HCT116 (cell line): Measurements from ENCODE around the gene TMEM52B. TPM values are rescaled to one million over a fixed set of nuclear protein-coding genes. Genes with fewer than 3 reads are reported as not detected.
"Not testable (repeated sequence)": the region's sequence is repeated elsewhere in the genome, so short reads cannot be mapped to it uniquely, and the experiment has no call there.

Source experiments
- ATAC-seq: fragments of 200-7000 bp; cut with Tn5 transposase; 2 replicates; pipeline ENCODE4 v1.9.1; 2020; ENCODE audit warnings: mild to moderate bottlenecking, moderate library complexity
- BruUV-seq: library from RNA; stranded (reverse); fragments of 400-500 nt; replicated peaks from 2 replicates; lab custom pipeline; 2021; lab: Mats Ljungman, UMichigan
- CTCF ChIA-PET: fragments of 300-600 bp; sonication (Branson Sonifier 250); formaldehyde crosslinking; loops from one replicate; lab custom pipeline; 2021; ENCODE audit warnings: antibody characterized with exemption; lab: Charles Lee
- POLR2A ChIA-PET: fragments of 300-600, 350-600 bp; sonication (Branson Sonifier 250); formaldehyde crosslinking; loops from one replicate; lab custom pipeline; 2021; ENCODE audit warnings: antibody characterized with exemption; lab: Charles Lee
- RAD21 ChIA-PET, 2 experiments: fragments of 300-600 bp; sonication (Branson Sonifier 250); formaldehyde crosslinking; loops; one replicate each; lab custom pipeline; 2023; ENCODE audit warnings: low total read pairs in 2 of 2; ENCODE audit not compliant: uncharacterized antibody in 2 of 2, unreplicated experiment in 2 of 2, low non-redundant PET in 1 of 2; lab: Charles Lee
- DNase-seq: peaks from one replicate; pipeline ENCODE4 v3.0.0-alpha.2; 2010; ENCODE audit warnings: low read depth, low spot score
- H2AFZ ChIP-seq: fragments of 200-600 bp; shearing (Covaris generic), sonication (generic); 2 replicates; pipeline ENCODE4 v1.6.1; 2017; ENCODE audit warnings: low read depth, mixed run types, mixed read lengths, antibody characterized with exemption, low read length; ENCODE audit not compliant: poor library complexity, severe bottlenecking
- H3K27ac ChIP-seq: 2 replicates; pipeline ENCODE4 v1.5.1; 2012; ENCODE audit warnings: low read depth, low read length
- H3K27me3 ChIP-seq: fragments of 200-600 bp; sonication (generic); 2 replicates; pipeline ENCODE4 v1.6.1; 2016; ENCODE audit warnings: mixed run types, low read length, mixed read lengths; ENCODE audit not compliant: insufficient read depth
- H3K36me3 ChIP-seq, 2 experiments: fragments of 200-500 bp in 1 of 2; fragments of 200-600 bp in 1 of 2; sonication (Bioruptor generic) in 1 of 2; sonication (generic) in 1 of 2; 2 replicates each; pipeline versions ENCODE4 v1.5.1 to v1.6.1; 2014 to 2016; ENCODE audit warnings: low read length in 2 of 2, inconsistent platforms in 1 of 2, mixed read lengths in 1 of 2, mixed run types in 1 of 2; ENCODE audit not compliant: insufficient read depth in 2 of 2, control insufficient read depth in 1 of 2
- H3K4me1 ChIP-seq, 2 experiments: fragments of 200-600 bp in 1 of 2; sonication (generic) in 1 of 2; 2 replicates each; pipeline versions ENCODE4 v1.5.1 to v1.6.1; 2012 to 2017; ENCODE audit warnings: low read length in 2 of 2, inconsistent platforms in 1 of 2, mild to moderate bottlenecking in 1 of 2, mixed read lengths in 1 of 2, mixed run types in 1 of 2, moderate library complexity in 1 of 2; ENCODE audit not compliant: insufficient read depth in 2 of 2, control insufficient read depth in 1 of 2
- H3K4me2 ChIP-seq: fragments of 200-600 bp; sonication (generic); 2 replicates; pipeline ENCODE4 v1.6.1; 2017; ENCODE audit warnings: mixed run types, low read length, mixed read lengths
- H3K4me3 ChIP-seq, 2 experiments: fragments of 200-600 bp in 1 of 2; sonication (generic) in 1 of 2; replicated peaks in 1 of 2; 2 replicates each; pipeline ENCODE4 v1.5.1; 2011 to 2016; ENCODE audit warnings: low read length in 2 of 2, control low read depth in 1 of 2, low read depth in 1 of 2, mild to moderate bottlenecking in 1 of 2, mixed read lengths in 1 of 2, mixed run types in 1 of 2
- H3K79me2 ChIP-seq: fragments of 200-600 bp; sonication (generic); 2 replicates; pipeline ENCODE4 v1.6.1; 2017; ENCODE audit warnings: mild to moderate bottlenecking, mixed run types, low read length, moderate library complexity, mixed read lengths; ENCODE audit not compliant: insufficient read depth
- H3K9ac ChIP-seq: fragments of 200-600 bp; sonication (generic); 2 replicates; pipeline ENCODE4 v1.6.1; 2016; ENCODE audit warnings: low read length, mixed read lengths
- H3K9me2 ChIP-seq: fragments of 200-600 bp; sonication (generic), shearing (Covaris generic); 2 replicates; pipeline ENCODE4 v1.6.1; 2017; ENCODE audit warnings: mixed run types, mild to moderate bottlenecking, moderate library complexity; ENCODE audit not compliant: insufficient read depth
- H3K9me3 ChIP-seq, 2 experiments: fragments of 200-500 bp in 1 of 2; fragments of 200-600 bp in 1 of 2; sonication (Bioruptor generic) in 1 of 2; sonication (generic) in 1 of 2; 2 replicates each; pipeline ENCODE4 v1.6.1; 2014 to 2017; ENCODE audit warnings: low read length in 2 of 2, mixed read lengths in 2 of 2, inconsistent platforms in 1 of 2, low read depth in 1 of 2, mild to moderate bottlenecking in 1 of 2, mixed run types in 1 of 2, moderate library complexity in 1 of 2; ENCODE audit not compliant: control insufficient read depth in 1 of 2, insufficient read depth in 1 of 2
- H4K20me1 ChIP-seq: fragments of 200-600 bp; sonication (generic), shearing (Covaris generic); 2 replicates; pipeline ENCODE4 v1.6.1; 2017; ENCODE audit warnings: mixed run types, mild to moderate bottlenecking, moderate library complexity; ENCODE audit not compliant: insufficient read depth
- CBX3 ChIP-seq: IDR thresholded peaks from 2 replicates; pipeline ENCODE4 v1.6.1; 2012; ENCODE audit warnings: low read depth
- CEBPB ChIP-seq: IDR thresholded peaks from 2 replicates; pipeline ENCODE4 v1.6.1; 2012; ENCODE audit warnings: low read depth
- CTCF ChIP-seq, 3 experiments: fragments of 200-600 bp in 1 of 3; sonication (generic) in 1 of 3; IDR thresholded peaks in 2 of 3; conservative IDR thresholded peaks in 1 of 3; 2 replicates each; pipeline ENCODE4 v1.5.1; 2012 to 2017; ENCODE audit warnings: low read depth in 2 of 3, low read length in 2 of 3, antibody characterized with exemption in 1 of 3, borderline replicate concordance in 1 of 3, control low read depth in 1 of 3, mild to moderate bottlenecking in 1 of 3, mixed read lengths in 1 of 3, mixed run types in 1 of 3, moderate library complexity in 1 of 3; ENCODE audit not compliant: insufficient read depth in 1 of 3
- EGR1 ChIP-seq: IDR thresholded peaks from 2 replicates; pipeline ENCODE4 v1.6.1; 2012; ENCODE audit warnings: low read depth
- ELF1 ChIP-seq: IDR thresholded peaks from 2 replicates; pipeline ENCODE4 v1.6.1; 2012; ENCODE audit warnings: low read depth, borderline replicate concordance
- EZH2 ChIP-seq: fragments of 200-600 bp; sonication (generic); IDR thresholded peaks from 2 replicates; pipeline ENCODE4 v1.6.1; 2017; ENCODE audit warnings: antibody characterized with exemption, mixed run types
- JUND ChIP-seq: IDR thresholded peaks from 2 replicates; pipeline ENCODE4 v1.6.1; 2012
- MAX ChIP-seq: IDR thresholded peaks from 2 replicates; pipeline ENCODE4 v1.6.1; 2012
- POLR2A ChIP-seq: IDR thresholded peaks from 2 replicates; pipeline ENCODE4 v1.7.0; 2011; ENCODE audit warnings: borderline replicate concordance; ENCODE audit not compliant: insufficient read depth, insufficient read length; ENCODE audit errors: extremely low read depth
- POLR2AphosphoS5 ChIP-seq: IDR thresholded peaks from 2 replicates; pipeline ENCODE4 v1.6.1; 2011; ENCODE audit warnings: mild to moderate bottlenecking, low read depth, low read length, moderate library complexity
- RAD21 ChIP-seq: IDR thresholded peaks from 2 replicates; pipeline ENCODE4 v1.6.1; 2012; ENCODE audit warnings: low read depth, mild to moderate bottlenecking
- SP1 ChIP-seq: IDR thresholded peaks from 2 replicates; pipeline ENCODE4 v1.6.1; 2012; ENCODE audit warnings: low read depth
- SRF ChIP-seq: IDR thresholded peaks from 2 replicates; pipeline ENCODE4 v1.6.1; 2012; ENCODE audit warnings: low read depth
- YY1 ChIP-seq: IDR thresholded peaks from 2 replicates; pipeline ENCODE4 v1.6.1; 2011; ENCODE audit warnings: low read length, low read depth, moderate library complexity, mild to moderate bottlenecking; ENCODE audit not compliant: insufficient replicate concordance; ENCODE audit errors: extremely low read depth
- ZBTB33 ChIP-seq: IDR thresholded peaks from 2 replicates; pipeline ENCODE4 v1.6.1; 2011; ENCODE audit warnings: mild to moderate bottlenecking, low read length, moderate library complexity; ENCODE audit not compliant: insufficient replicate concordance; ENCODE audit errors: extremely low read depth
- ZFX ChIP-seq: fragments of 450-650 bp; IDR thresholded peaks from 2 replicates; pipeline ENCODE4 v1.6.1; 2017
- ZNF274 ChIP-seq: fragments of 200-500 bp; sonication (Bioruptor generic); IDR thresholded peaks from 2 replicates; pipeline ENCODE4 v1.6.1; 2014; ENCODE audit warnings: mild to moderate bottlenecking, low read depth, low read length, inconsistent platforms
- intact Hi-C: fragments of 100-400 bp; cut with micrococcal nuclease; formaldehyde crosslinking; loops from 2 replicates; pipeline ENCODE4 v1.10.0; 2022
- total RNA-seq: library from RNA; stranded (reverse); gene quantifications from one replicate; pipeline ENCODE4 v1.2.1, GENCODE V29; 2021; ENCODE audit not compliant: unreplicated experiment

The TMEM52B gene
- total RNA-seq, 1 experiment from 2014 or later, result not detected

GRCh38 chr12:10197879-10198278 lies 19.0 kb downstream of the TMEM52B start:
- DNase-seq (no peak), ATAC-seq (no peak)
- Histone ChIP-seq H3K79me2 (no peaks in the 10 kb centered on the region), H3K36me3 (no peaks in the 10 kb centered on the region), H2AFZ (no peak overlapping the region), H3K4me1 (no peaks in the 10 kb centered on the region), H3K4me3 (no peak overlapping the region), H3K27me3 (no peaks in the 10 kb centered on the region), H3K9me2 (no peaks in the 10 kb centered on the region), H3K27ac (no peak overlapping the region), H3K9ac (no peak overlapping the region), H3K9me3 (no peaks in the 10 kb centered on the region), H4K20me1 (no peaks in the 10 kb centered on the region), H3K4me2 (no peak overlapping the region)
- ChIA-PET POLR2A (no interaction called here), RAD21 (no interaction called here), CTCF (no interaction called here)
- TF ChIP-seq EZH2, result no peak
- no peak for TF ChIP-seq ZBTB33
- no peak for TF ChIP-seq YY1
- no peak for TF ChIP-seq CEBPB
- TF ChIP-seq ZNF274, result no peak
- TF ChIP-seq SP1, result no peak
- no peak for TF ChIP-seq RAD21
- no peak for TF ChIP-seq JUND
- TF ChIP-seq CBX3, result no peak
- TF ChIP-seq MAX, result no peak
- TF ChIP-seq SRF, result no peak
- TF ChIP-seq CTCF (IDR thresholded peaks at IDR 0.05 in 2 of 3, conservative IDR thresholded peaks at IDR 0.05 in 1 of 3; ENCODE audit: borderline replicate concordance in 1 of 3, insufficient read depth in 1 of 3, low read depth in 2 of 3, low read length in 2 of 3), result no peak
- no peak for TF ChIP-seq POLR2A
- TF ChIP-seq ZFX, result no peak
- no peak for TF ChIP-seq ELF1
- no peak for TF ChIP-seq POLR2AphosphoS5
- no peak for TF ChIP-seq EGR1
- BruUV-seq, result no TSS peak
- intact Hi-C loops, result no loop called here

GRCh38 chr12:10204495-10204894 lies 25.7 kb downstream of the TMEM52B start:
- H3K4me2 ChIP-seq, intact Hi-C loops, H3K36me3 ChIP-seq, H3K9me2 ChIP-seq, POLR2A ChIA-PET, DNase-seq, H3K4me3 ChIP-seq, RAD21 ChIA-PET, H4K20me1 ChIP-seq, H3K9ac ChIP-seq, BruUV-seq, ATAC-seq, H3K27ac ChIP-seq, H3K27me3 ChIP-seq, H3K9me3 ChIP-seq, H3K79me2 ChIP-seq: not testable (repeated sequence)
- peaks cover 0 to 15% of the 10 kb centered on the region in 2 experiments; a peak in 1 of 4 replicates for H3K4me1 ChIP-seq
- peak overlapping the region; percentile 37 for H2AFZ ChIP-seq
- CTCF ChIA-PET, result interaction anchor here (1.6 kb wide), 1 partner anchor 195 kb away, joined by 3 read pairs; no protein-coding TSS in a partner anchor
